KOPT-K1 (cell line): ENCODE results near the gene STOML3.
"Not testable (repeated sequence)": the region's sequence is repeated elsewhere in the genome, so short reads cannot be mapped to it uniquely, and the experiment has no call there.

Experiments
- H3K27ac ChIP-seq: fragments of 200-600 bp; sonication (generic); 2 replicates; pipeline ENCODE4 v1.5.1; 2016; ENCODE audit warnings: antibody characterized with exemption, mild to moderate bottlenecking, low read depth, low read length; ENCODE audit not compliant: poor library complexity, severe bottlenecking
- H3K36me3 ChIP-seq: fragments of 200-600 bp; sonication (generic); 2 replicates; pipeline ENCODE4 v1.5.1; 2017; ENCODE audit warnings: antibody characterized with exemption, mild to moderate bottlenecking, low read length, moderate library complexity; ENCODE audit not compliant: insufficient read depth
- H3K9me3 ChIP-seq: fragments of 200-600 bp; sonication (generic); 2 replicates; pipeline ENCODE4 v1.5.1; 2017; ENCODE audit warnings: antibody characterized with exemption, low read length, mild to moderate bottlenecking; ENCODE audit not compliant: insufficient read depth, poor library complexity, severe bottlenecking

Gene STOML3

DNA sequence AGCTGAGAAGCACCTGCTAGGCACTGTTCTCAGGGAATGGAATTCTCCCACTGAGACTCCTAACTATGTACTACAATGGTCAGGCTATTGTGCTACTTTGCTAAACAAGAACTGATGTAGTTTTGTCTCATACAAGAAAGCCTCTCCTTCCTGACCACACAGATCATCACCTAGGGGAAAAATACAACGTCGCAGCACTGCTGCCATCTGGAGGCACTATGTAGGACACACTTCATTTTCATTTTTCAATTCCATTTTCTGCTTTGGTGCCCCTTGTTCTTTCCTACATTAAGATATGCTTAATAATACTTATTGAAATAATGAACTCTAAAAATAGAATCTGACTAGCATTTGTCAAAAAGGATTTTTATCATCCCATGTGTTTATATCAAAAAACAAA, 26.2 kb upstream of the STOML3 start:
- H3K27ac ChIP-seq: no peak overlapping the region
- no peaks in the 10 kb centered on the region for H3K9me3 ChIP-seq
- H3K36me3 ChIP-seq: peaks cover 91% of the 10 kb centered on the region

DNA sequence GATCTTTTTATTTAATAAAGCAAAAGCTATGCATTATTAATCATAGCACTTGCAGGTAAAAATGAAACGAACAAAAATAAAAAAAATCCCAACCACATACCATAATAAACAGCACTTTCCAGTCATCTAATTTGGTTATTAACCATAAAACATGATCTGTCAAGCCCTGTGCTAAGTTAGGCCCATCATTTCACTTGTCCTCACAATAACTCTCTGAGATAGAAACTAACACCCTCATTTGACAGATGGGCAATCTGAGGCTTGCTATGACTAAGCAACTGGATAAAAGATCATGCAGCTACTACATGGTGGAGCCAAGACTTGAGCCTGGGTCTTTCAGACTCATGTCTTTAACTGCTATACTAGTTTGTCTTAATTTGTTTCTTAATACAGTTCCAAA, 25.5 kb upstream of the STOML3 start:
- Histone ChIP-seq H3K27ac (no peak overlapping the region), H3K36me3 (peaks cover 91% of the 10 kb centered on the region), H3K9me3 (no peaks in the 10 kb centered on the region)

DNA sequence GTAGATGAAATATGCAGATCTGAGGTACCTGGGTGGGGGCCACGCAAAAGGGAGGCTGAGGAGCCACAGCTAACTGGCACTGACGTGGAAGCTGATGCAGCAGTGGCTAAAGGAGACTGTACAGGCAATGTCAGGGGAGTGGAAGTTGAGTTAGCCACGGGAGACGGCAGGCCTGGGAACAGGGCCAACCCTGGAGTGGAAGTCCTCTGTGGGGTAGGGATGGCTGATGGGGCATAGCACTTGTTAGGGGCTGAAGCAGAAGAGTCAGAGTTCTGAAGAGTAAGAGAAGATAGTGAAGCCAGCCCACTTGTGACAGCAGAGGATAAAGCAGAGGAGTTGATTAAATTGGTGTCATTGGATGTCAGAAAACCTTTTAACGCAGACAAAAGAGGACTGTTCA, 22.8 kb upstream of the STOML3 start:
- H3K36me3 ChIP-seq: peaks cover 98% of the 10 kb centered on the region
- H3K9me3 ChIP-seq: no peaks in the 10 kb centered on the region
- H3K27ac ChIP-seq: no peak overlapping the region

DNA sequence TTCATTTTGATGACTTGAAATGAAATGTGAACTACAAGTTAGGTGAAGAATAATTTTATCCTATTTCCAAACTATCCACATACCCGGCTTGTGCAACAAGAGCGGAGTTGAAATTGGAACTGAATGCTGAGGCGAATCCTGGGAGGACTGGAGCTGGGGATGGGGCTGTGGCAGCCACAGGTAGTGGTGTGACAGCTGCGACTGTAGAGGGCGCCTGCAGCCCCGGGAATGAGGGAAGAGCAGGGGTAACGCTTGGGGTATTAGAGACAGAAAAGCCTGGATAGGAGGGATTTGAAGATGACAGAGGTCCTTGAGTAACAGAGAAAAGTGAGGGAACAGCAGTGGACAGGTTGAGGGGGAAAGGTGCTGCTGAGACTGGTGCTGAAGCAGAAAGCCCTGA, 22.0 kb upstream of the STOML3 start:
- Histone ChIP-seq H3K27ac (no peak overlapping the region), H3K36me3 (peaks cover 98% of the 10 kb centered on the region)

DNA sequence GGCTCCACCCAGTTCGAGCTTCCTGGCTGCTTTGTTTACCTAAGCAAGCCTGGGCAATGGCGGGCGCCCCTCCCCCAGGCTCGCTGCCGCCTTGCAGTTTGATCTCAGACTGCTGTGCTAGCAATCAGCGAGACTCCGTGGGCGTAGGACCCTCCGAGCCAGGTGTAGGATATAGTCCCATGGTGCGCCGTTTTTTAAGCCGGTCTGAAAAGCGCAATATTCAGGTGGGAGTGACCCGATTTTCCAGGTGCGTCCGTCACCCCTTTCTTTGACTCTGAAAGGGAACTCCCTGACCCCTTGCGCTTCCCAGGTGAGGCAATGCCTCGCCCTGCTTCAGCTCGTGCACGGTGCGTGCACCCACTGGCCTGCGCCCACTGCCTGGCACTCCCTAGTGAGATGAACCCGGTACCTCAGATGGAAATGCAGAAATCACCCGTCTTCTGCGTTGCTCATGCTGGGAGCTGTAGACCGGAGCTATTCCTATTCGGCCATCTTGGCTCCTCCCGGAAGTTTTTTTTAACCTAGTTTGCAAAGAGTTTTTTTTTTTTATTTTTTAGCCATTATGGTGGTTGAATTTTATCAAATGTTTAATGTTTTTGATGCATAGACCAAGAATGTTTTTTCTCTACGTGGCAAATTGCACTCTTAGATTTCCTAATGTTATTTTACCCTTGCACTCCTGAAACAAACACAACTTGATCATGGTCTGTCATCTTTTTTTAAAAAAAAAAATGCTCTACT, 15.9 kb upstream of the STOML3 start:
- H3K36me3 ChIP-seq: peaks cover 44% of the 10 kb centered on the region
- not testable (repeated sequence) for H3K9me3 ChIP-seq, H3K27ac ChIP-seq

More for the DNA sequence above, 22.0 kb upstream of the STOML3 start:
- no peaks in the 10 kb centered on the region for H3K9me3 ChIP-seq

DNA sequence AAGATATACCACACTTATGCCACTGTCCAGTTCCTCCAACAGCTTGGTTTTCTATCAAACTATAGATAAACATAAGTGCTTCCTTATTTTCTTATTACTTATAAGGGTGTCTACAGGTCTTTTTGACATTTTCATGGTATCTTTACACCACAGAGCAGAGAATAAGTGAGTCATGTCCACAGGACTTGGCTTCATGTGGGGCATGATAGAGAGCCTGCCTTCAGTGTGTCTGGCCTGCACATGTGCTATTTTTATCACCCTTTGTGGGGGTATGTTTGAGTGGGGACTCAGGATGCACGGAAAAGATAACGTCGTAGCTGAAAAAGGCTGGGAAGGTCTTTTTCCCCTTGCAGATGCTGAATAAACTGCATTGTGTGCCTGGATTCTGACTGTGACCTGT, 8.1 kb upstream of the STOML3 start:
- Histone ChIP-seq H3K27ac (no peak overlapping the region), H3K36me3 (no peaks in the 10 kb centered on the region)

DNA sequence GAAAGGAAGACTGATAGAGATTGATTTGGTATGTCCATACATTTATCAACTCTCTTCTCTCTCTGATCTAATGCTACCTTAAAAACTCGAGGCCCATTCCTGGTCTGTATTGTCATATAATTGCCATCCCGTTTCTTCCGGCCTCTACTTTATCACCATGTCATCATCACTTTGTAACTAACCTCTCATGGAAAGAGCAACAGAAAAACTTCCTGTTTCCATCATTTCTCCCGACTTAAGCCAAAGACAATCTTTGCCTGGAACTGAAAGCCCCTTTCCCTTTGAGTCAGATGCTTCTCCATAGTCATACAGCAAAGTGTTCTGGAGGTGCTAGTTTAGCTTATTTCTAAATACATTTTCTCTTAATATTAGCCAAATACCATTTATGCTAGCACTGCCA, 2.8 kb upstream of the STOML3 start:
- Histone ChIP-seq H3K9me3 (no peaks in the 10 kb centered on the region), H3K27ac (no peak overlapping the region), H3K36me3 (no peaks in the 10 kb centered on the region)

More for the DNA sequence above, 8.1 kb upstream of the STOML3 start:
- no peaks in the 10 kb centered on the region for H3K9me3 ChIP-seq

DNA sequence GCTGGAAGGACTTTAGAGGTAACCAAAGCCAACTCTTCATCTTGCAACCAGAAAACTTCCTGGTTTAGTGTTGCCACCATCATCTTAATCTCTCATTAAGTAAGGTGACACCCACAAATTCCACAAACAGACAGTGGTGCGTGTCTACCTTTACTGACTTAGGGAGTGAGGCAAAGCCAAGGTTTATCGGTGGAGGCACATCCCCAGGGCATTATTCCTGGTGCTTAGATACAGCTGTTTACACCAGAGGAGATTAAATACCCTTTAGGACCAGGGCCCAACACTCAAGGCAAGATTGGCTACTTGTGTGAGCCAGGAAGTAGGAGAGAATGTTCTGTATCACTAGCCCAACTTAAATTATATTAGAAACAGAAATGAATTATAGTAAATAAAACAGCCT, 9.5 kb downstream of the STOML3 start:
- Histone ChIP-seq H3K9me3 (no peaks in the 10 kb centered on the region), H3K36me3 (no peaks in the 10 kb centered on the region), H3K27ac (no peak overlapping the region)

DNA sequence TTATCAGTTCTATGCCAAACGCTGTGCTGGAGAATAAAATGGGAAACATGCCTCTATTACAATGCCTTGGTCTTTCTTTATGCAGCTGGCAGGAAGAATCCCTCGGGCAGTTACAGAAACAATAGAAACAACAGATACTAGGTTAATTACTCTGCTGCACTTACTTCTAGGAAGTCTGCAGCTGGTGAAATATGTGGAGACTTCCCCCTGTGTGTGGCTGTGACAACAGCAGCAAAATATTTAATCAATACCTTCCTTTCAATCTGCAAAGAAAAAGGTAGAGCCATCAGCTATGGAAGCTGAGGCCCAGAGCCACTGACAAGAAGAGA, 9.9 kb downstream of the STOML3 start:
- Histone ChIP-seq H3K9me3 (no peaks in the 10 kb centered on the region), H3K36me3 (no peaks in the 10 kb centered on the region), H3K27ac (no peak overlapping the region)

DNA sequence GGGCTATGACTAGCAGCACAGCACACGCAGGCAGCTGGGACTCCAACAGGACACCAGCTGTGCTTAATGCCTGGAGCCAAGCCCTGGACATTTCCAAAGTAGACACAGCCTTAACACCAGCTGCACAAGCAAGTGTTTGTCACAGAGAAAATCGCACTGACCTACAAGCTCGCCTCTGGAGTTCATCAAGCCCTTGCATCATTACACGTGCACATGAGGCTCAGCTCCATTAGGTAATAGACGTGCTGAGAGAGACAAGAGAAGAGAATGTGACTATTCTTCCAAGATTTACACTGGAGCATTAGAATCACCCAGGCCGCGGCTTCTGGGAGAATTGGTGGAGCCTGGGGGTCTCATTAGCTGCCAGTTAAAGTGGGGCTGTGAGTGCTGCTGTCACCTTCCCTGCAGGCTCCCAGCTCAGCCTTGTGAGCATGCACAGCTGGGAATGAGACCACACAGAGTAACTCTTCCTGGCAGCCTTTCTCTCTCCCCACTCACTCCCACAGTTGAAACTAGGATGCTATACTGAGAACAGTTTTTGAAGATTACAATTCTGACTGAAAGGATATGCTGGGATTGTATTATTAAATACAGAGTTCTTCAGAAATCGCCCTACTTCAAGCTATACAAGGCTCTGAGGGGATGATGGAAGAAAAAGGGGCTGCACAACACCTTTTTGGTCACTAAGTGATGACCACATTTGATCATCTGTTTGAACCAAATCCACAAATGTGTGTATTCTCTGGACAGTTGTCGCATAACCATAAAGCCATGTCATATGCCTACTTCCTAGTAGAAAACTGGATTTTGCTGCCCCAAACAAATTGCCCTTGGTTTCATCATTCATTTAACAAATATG, 10.5 kb downstream of the STOML3 start:
- Histone ChIP-seq H3K36me3 (no peaks in the 10 kb centered on the region), H3K27ac (no peak overlapping the region), H3K9me3 (no peaks in the 10 kb centered on the region)

DNA sequence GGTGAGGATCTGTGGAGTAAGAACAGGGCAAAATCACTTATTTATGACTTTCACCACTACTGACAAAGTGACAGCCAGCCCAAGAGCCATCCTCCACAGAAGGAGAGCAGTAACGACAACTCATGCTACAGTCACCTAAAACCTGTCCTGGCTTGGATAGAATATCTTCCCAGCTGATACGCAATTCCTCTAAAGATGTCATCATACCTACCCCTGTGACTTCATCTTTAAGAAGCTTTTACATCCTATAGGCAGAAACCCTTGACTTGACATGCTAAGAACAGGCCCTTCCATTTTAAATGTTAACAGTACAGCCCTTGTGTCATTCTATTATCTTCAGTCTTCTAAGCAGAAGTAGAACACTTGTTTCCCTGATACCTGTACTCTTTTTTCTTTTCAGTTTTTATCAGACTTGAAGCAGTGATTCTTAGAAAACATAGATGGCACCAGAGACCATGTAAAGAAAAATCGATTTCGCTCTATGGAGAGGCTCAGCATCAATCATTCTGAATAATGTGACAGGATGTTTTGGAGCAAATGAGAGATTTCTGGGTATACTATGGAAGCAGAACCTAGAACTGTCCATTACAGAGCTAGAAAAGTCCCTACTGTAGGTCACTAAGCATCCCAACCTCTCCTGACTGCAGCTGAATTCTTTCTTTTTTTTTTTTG, 20.1 kb downstream of the STOML3 start:
- no peak overlapping the region for H3K27ac ChIP-seq
- H3K9me3 ChIP-seq: no peaks in the 10 kb centered on the region
- H3K36me3 ChIP-seq: no peaks in the 10 kb centered on the region

DNA sequence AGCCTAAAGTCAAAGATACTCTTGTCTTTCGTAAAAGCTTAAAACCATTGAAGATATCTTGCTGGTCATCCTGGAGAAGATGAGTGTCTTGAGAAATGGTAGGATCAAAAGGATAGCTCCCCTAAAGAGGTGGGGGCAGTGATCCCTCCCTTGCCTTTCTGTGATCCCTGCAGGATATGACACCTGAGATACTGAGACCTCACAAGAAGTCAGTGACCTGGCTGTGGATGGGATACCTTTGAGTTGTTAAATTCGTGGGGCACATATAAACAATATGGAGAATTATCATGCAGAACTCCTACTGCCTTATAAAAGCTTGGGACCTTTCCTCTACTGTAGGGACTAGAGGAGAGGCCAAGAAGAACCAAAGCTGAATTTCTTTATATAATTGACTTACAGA, 21.4 kb downstream of the STOML3 start:
- Histone ChIP-seq H3K9me3 (no peaks in the 10 kb centered on the region), H3K36me3 (no peaks in the 10 kb centered on the region), H3K27ac (no peak overlapping the region)

DNA sequence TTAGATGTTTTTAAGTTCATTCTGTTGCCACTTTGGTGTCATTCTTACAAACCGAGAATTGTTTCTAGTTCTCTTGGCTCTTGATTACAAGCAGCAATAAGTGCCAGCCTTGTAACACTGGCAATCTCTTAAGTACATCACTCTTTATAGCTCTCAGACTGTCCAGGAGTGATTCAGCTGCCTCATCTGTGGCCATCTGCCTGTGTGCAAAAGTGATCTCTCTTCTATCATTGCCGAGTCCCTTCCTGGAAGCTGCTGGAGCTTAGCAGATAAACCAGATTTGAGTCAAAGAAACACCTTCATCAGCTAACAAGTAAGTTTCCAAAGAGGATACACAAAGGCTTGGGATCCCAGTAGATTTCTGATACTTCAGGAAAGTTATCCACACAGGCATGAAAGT, 23.2 kb downstream of the STOML3 start:
- no peaks in the 10 kb centered on the region for H3K36me3 ChIP-seq
- no peaks in the 10 kb centered on the region for H3K9me3 ChIP-seq
- no peak overlapping the region for H3K27ac ChIP-seq

DNA sequence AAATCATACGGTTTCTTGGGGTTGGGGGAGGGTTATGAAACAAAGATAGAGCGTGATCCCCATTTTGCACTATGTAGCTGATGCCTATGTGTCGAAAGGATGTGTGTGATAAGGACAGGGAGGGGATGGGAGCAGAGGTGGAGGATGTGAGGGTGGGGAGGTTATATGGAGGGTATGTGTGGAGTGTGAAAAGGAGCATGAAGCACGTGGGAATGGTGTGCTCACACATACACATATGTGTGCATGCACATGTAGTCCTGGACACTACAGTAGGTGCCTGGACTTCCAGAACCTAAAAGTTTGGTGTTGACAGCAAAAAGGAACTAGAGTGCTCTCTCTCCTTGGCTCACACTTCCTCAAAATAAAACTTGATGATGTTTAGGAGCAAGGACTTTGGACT, 25.4 kb downstream of the STOML3 start:
- H3K9me3 ChIP-seq: no peaks in the 10 kb centered on the region
- no peaks in the 10 kb centered on the region for H3K36me3 ChIP-seq
- no peak overlapping the region for H3K27ac ChIP-seq

DNA sequence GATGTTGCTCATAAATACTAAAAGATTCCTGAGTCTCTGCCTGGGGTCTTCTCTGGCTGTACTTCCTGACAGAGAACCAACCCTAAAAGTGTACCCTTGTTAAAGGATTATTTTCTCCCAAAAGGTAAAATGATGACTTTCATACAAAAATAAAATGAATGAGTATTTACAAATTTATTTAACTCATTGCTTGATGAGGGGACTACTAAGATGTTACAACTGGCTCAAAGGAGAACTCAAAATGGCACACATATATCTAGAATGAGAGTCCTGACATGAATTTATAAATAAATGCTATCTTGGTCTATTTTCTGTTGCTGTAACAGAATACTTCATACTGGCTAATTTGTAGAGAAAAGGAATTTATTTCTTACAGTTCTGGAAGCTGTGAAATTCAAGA, 30.5 kb downstream of the STOML3 start:
- no peaks in the 10 kb centered on the region for H3K36me3 ChIP-seq
- no peaks in the 10 kb centered on the region for H3K9me3 ChIP-seq
- no peak overlapping the region for H3K27ac ChIP-seq
